Parathyroid adenoma (tissue), 2 donors: ENCODE measurements around the gene SLC25A29.

Experiments
- H2AFZ ChIP-seq: fragments of 300-600 bp; sonication (generic); one replicate; pipeline ENCODE4 v1.7.0; 2017; ENCODE audit warnings: antibody characterized with exemption, mild to moderate bottlenecking
- H3K27ac ChIP-seq: fragments of 300-600 bp; sonication (generic); one replicate; pipeline ENCODE4 v1.7.0; 2017
- H3K27me3 ChIP-seq: fragments of 300-600 bp; sonication (generic); one replicate; pipeline ENCODE4 v1.7.0; 2017; ENCODE audit warnings: low read length; ENCODE audit not compliant: control insufficient read depth, insufficient read depth
- H3K36me3 ChIP-seq: fragments of 300-600 bp; sonication (generic); one replicate; pipeline ENCODE4 v1.7.0; 2017; ENCODE audit warnings: low read length; ENCODE audit not compliant: control insufficient read depth, insufficient read depth
- H3K4me1 ChIP-seq: fragments of 300-600 bp; sonication (generic); one replicate; pipeline ENCODE4 v1.7.0; 2017; ENCODE audit warnings: control low read depth
- H3K4me2 ChIP-seq: fragments of 300-600 bp; sonication (generic); one replicate; pipeline ENCODE4 v1.7.0; 2017; ENCODE audit warnings: low read length
- H3K4me3 ChIP-seq: fragments of 300-600 bp; sonication (generic); one replicate; pipeline ENCODE4 v1.7.0; 2017; ENCODE audit warnings: low read depth, low read length
- H3K79me2 ChIP-seq: fragments of 300-600 bp; sonication (generic); one replicate; pipeline ENCODE4 v1.7.0; 2017; ENCODE audit warnings: control low read depth
- H3K9ac ChIP-seq: fragments of 300-600 bp; sonication (generic); one replicate; pipeline ENCODE4 v1.7.0; 2017; ENCODE audit warnings: mild to moderate bottlenecking
- H3K9me3 ChIP-seq: fragments of 300-600 bp; sonication (generic); one replicate; pipeline ENCODE4 v1.7.0; 2017; ENCODE audit warnings: low read length; ENCODE audit not compliant: control insufficient read depth
- CTCF ChIP-seq: fragments of 300-600 bp; sonication (generic); IDR thresholded peaks from one replicate; pipeline ENCODE4 v1.7.0; 2017; ENCODE audit warnings: antibody characterized with exemption, mild to moderate bottlenecking
- donor health status: primary hyperparathyroidism.

The SLC25A29 gene

GRCh38 chr14:100336618-100337530 lies 30.6 kb upstream of the SLC25A29 start:
- Histone ChIP-seq H2AFZ (no peak overlapping the region), H3K4me1 (no peaks in the 10 kb centered on the region), H3K79me2 (no peaks in the 10 kb centered on the region), H3K9ac (no peak overlapping the region), H3K27me3 (no peaks in the 10 kb centered on the region), H3K27ac (no peak overlapping the region), H3K9me3 (no peaks in the 10 kb centered on the region), H3K36me3 (no peaks in the 10 kb centered on the region), H3K4me3 (no peak overlapping the region), H3K4me2 (no peak overlapping the region)
- TF ChIP-seq CTCF, result no peak

GRCh38 chr14:100334904-100335303 lies 28.7 kb upstream of the SLC25A29 start:
- H3K79me2 ChIP-seq, result no peaks in the 10 kb centered on the region
- no peak overlapping the region for H3K4me3 ChIP-seq
- no peak for TF ChIP-seq CTCF
- H3K27me3 ChIP-seq, result no peaks in the 10 kb centered on the region
- H3K9ac ChIP-seq, result no peak overlapping the region
- H3K4me2 ChIP-seq, result no peak overlapping the region
- H3K36me3 ChIP-seq, result no peaks in the 10 kb centered on the region
- H3K27ac ChIP-seq, result no peak overlapping the region
- no peaks in the 10 kb centered on the region for H3K4me1 ChIP-seq
- no peaks in the 10 kb centered on the region for H3K9me3 ChIP-seq
- no peak overlapping the region for H2AFZ ChIP-seq

GRCh38 chr14:100333827-100334226 lies 27.6 kb upstream of the SLC25A29 start:
- Histone ChIP-seq H3K79me2 (no peaks in the 10 kb centered on the region), H3K27me3 (no peaks in the 10 kb centered on the region), H2AFZ (no peak overlapping the region), H3K4me2 (no peak overlapping the region), H3K9ac (no peak overlapping the region), H3K36me3 (no peaks in the 10 kb centered on the region), H3K27ac (no peak overlapping the region), H3K9me3 (no peaks in the 10 kb centered on the region), H3K4me1 (no peaks in the 10 kb centered on the region), H3K4me3 (no peak overlapping the region)
- TF ChIP-seq CTCF, result no peak

- H3K4me3 ChIP-seq, result no peak overlapping the region
- no peak overlapping the region for H3K27ac ChIP-seq
- H3K9me3 ChIP-seq, result no peaks in the 10 kb centered on the region
- no peaks in the 10 kb centered on the region for H3K79me2 ChIP-seq
- no peak overlapping the region for H3K9ac ChIP-seq
- no peaks in the 10 kb centered on the region for H3K27me3 ChIP-seq
- TF ChIP-seq CTCF, result no peak
- H2AFZ ChIP-seq, result no peak overlapping the region
- no peak overlapping the region for H3K4me2 ChIP-seq
- no peaks in the 10 kb centered on the region for H3K36me3 ChIP-seq
- no peaks in the 10 kb centered on the region for H3K4me1 ChIP-seq
These were observed 27.1 kb upstream of the SLC25A29 start for GRCh38 chr14:100333311-100333710.

GRCh38 chr14:100332797-100333196 lies 26.6 kb upstream of the SLC25A29 start:
- no peak overlapping the region for H3K4me3 ChIP-seq
- no peak overlapping the region for H2AFZ ChIP-seq
- H3K4me2 ChIP-seq, result no peak overlapping the region
- H3K36me3 ChIP-seq, result no peaks in the 10 kb centered on the region
- TF ChIP-seq CTCF, result no peak
- H3K27me3 ChIP-seq, result no peaks in the 10 kb centered on the region
- no peaks in the 10 kb centered on the region for H3K79me2 ChIP-seq
- H3K9ac ChIP-seq, result no peak overlapping the region
- no peak overlapping the region for H3K27ac ChIP-seq
- no peaks in the 10 kb centered on the region for H3K4me1 ChIP-seq
- H3K9me3 ChIP-seq, result no peaks in the 10 kb centered on the region
